ENCODE measurements around the gene TMEM156. TPM values are rescaled to one million over a fixed set of nuclear protein-coding genes. Genes with fewer than 3 reads are reported as not detected.

Gene TMEM156
- polyA plus RNA-seq, 3 donors: 0.31 to 1.1 (median 0.43) TPM

GRCh38 chr4:39056023-39056422 lies 23.8 kb upstream of the TMEM156 start:
- H3K36me3 ChIP-seq (replicated peaks in 1 of 2; ENCODE audit: control insufficient read depth in 1 of 2, insufficient read depth in 2 of 2, low read length in 2 of 2): no peaks in the 10 kb centered on the region
- no peak overlapping the region for H3K9ac ChIP-seq (ENCODE audit: insufficient read depth, low read length, poor library complexity, severe bottlenecking)
- H3K27ac ChIP-seq (ENCODE audit: low read depth in 1 of 2, low read length in 2 of 2): no peak overlapping the region
- no peak for DNase-seq
- peaks cover 17% of the 10 kb centered on the region for H3K79me2 ChIP-seq (ENCODE audit: insufficient read depth, low read length)
- H4K20me1 ChIP-seq (ENCODE audit: insufficient read depth, low read length): peaks cover 91% of the 10 kb centered on the region
- Mint-ChIP-seq H3K4me1 (peaks cover 9% of the 10 kb centered on the region), H3K4me3 (no peak overlapping the region), H3K27me3 (ENCODE audit: low read depth in 3 of 3) (no peaks in the 10 kb centered on the region), H3K36me3 (peaks cover 3 to 5% of the 10 kb centered on the region in 2 donors), H3K9me3 (peaks cover 0 to 3% (median 0%) of the 10 kb centered on the region in 7 donors), H3K27ac (peak overlapping the region in 1 of 7 donors; percentile 60)
- no peaks in the 10 kb centered on the region for H3K4me1 ChIP-seq (ENCODE audit: control insufficient read depth in 1 of 2, insufficient read depth in 2 of 2, low read length in 2 of 2)
- no peak overlapping the region for H3K4me2 ChIP-seq (replicated peaks; ENCODE audit: extremely low read depth, low read length, poor library complexity, severe bottlenecking)
- H2AFZ ChIP-seq (ENCODE audit: insufficient read depth, low read depth, low read length, poor library complexity, severe bottlenecking): no peak overlapping the region
- intact Hi-C loops (cut with micrococcal nuclease): loop anchor here in 1 of 2 donors (5.0 to 10.0 kb wide), 2 partner anchors 36 to 181 kb away; no protein-coding TSS in a partner anchor
- no peak for TF ChIP-seq CTCF (IDR thresholded peaks at IDR 0.05)
- no peak overlapping the region for H3K4me3 ChIP-seq (replicated peaks in 1 of 3; ENCODE audit: low read depth in 2 of 3, low read length in 3 of 3)
- H3K27me3 ChIP-seq (ENCODE audit: control insufficient read depth in 2 of 2, insufficient read depth in 2 of 2, low read length in 2 of 2): no peaks in the 10 kb centered on the region
- H3K9me3 ChIP-seq (replicated peaks in 1 of 2; ENCODE audit: control insufficient read depth in 1 of 2, insufficient read depth in 1 of 2, low read length in 2 of 2): no peaks in the 10 kb centered on the region
- WGBS (ENCODE audit: insufficient coverage): 100% methylated on average over 3 of the region's 5 CpGs

GRCh38 chr4:39054497-39054896 lies 22.3 kb upstream of the TMEM156 start:
- no peak overlapping the region for H3K4me3 ChIP-seq (replicated peaks in 1 of 3; ENCODE audit: low read depth in 2 of 3, low read length in 3 of 3)
- Mint-ChIP-seq H3K27me3 (ENCODE audit: low read depth in 3 of 3) (no peaks in the 10 kb centered on the region), H3K27ac (no peak overlapping the region), H3K9me3 (peaks cover 0 to 3% (median 0%) of the 10 kb centered on the region in 7 donors), H3K36me3 (peaks cover 7 to 9% of the 10 kb centered on the region in 2 donors), H3K4me1 (peaks cover 7% of the 10 kb centered on the region), H3K4me3 (no peak overlapping the region)
- H3K27ac ChIP-seq (ENCODE audit: low read depth in 1 of 2, low read length in 2 of 2): no peak overlapping the region
- WGBS (ENCODE audit: insufficient coverage): 100% methylated on average over 1 of the region's 3 CpGs
- H3K9ac ChIP-seq (ENCODE audit: insufficient read depth, low read length, poor library complexity, severe bottlenecking): no peak overlapping the region
- no peaks in the 10 kb centered on the region for H3K9me3 ChIP-seq (replicated peaks in 1 of 2; ENCODE audit: control insufficient read depth in 1 of 2, insufficient read depth in 1 of 2, low read length in 2 of 2)
- peaks cover 17% of the 10 kb centered on the region for H3K79me2 ChIP-seq (ENCODE audit: insufficient read depth, low read length)
- no peak for DNase-seq
- H4K20me1 ChIP-seq (ENCODE audit: insufficient read depth, low read length): peaks cover 92% of the 10 kb centered on the region
- no peak overlapping the region for H2AFZ ChIP-seq (ENCODE audit: insufficient read depth, low read depth, low read length, poor library complexity, severe bottlenecking)
- no peaks in the 10 kb centered on the region for H3K27me3 ChIP-seq (ENCODE audit: control insufficient read depth in 2 of 2, insufficient read depth in 2 of 2, low read length in 2 of 2)
- H3K4me1 ChIP-seq (ENCODE audit: control insufficient read depth in 1 of 2, insufficient read depth in 2 of 2, low read length in 2 of 2): no peaks in the 10 kb centered on the region
- no peak for TF ChIP-seq CTCF (IDR thresholded peaks at IDR 0.05)
- no peaks in the 10 kb centered on the region for H3K36me3 ChIP-seq (replicated peaks in 1 of 2; ENCODE audit: control insufficient read depth in 1 of 2, insufficient read depth in 2 of 2, low read length in 2 of 2)
- intact Hi-C loops (cut with micrococcal nuclease): loop anchor here in 1 of 2 donors (10.0 kb wide), 1 partner anchor 180 kb away; no protein-coding TSS in a partner anchor
- no peak overlapping the region for H3K4me2 ChIP-seq (replicated peaks; ENCODE audit: extremely low read depth, low read length, poor library complexity, severe bottlenecking)

All from CD14-positive monocyte (primary cell).